Measurements from ENCODE around the gene OMP. TPM values are rescaled to one million over a fixed set of nuclear protein-coding genes. Genes with fewer than 3 reads are reported as not detected.
A peak's percentile ranks its signal among the peaks of the same experiment; 100 is the strongest.

OMP gene, protein sequence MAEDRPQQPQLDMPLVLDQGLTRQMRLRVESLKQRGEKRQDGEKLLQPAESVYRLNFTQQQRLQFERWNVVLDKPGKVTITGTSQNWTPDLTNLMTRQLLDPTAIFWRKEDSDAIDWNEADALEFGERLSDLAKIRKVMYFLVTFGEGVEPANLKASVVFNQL
- total RNA-seq (ENCODE audit: unreplicated experiment): not detected
- long read RNA-seq: 0 reads

- H3K27ac Mint-ChIP-seq (ENCODE audit: unreplicated experiment): no peak within 1 kb of the TSS
- peaks cover 10% of the 10 kb centered on the region for H3K36me3 Mint-ChIP-seq (ENCODE audit: unreplicated experiment)
- no peak within 1 kb of the TSS for H3K4me3 Mint-ChIP-seq (ENCODE audit: unreplicated experiment)
- no peak for DNase-seq
- H3K4me1 Mint-ChIP-seq (ENCODE audit: low read depth, unreplicated experiment): peaks cover 7% of the 10 kb centered on the region
- peaks cover 8% of the 10 kb centered on the region for H3K9me3 Mint-ChIP-seq (ENCODE audit: unreplicated experiment)
- H3K27me3 Mint-ChIP-seq (ENCODE audit: unreplicated experiment): peaks cover 18% of the 10 kb centered on the region
- TF ChIP-seq, protein P1, sequence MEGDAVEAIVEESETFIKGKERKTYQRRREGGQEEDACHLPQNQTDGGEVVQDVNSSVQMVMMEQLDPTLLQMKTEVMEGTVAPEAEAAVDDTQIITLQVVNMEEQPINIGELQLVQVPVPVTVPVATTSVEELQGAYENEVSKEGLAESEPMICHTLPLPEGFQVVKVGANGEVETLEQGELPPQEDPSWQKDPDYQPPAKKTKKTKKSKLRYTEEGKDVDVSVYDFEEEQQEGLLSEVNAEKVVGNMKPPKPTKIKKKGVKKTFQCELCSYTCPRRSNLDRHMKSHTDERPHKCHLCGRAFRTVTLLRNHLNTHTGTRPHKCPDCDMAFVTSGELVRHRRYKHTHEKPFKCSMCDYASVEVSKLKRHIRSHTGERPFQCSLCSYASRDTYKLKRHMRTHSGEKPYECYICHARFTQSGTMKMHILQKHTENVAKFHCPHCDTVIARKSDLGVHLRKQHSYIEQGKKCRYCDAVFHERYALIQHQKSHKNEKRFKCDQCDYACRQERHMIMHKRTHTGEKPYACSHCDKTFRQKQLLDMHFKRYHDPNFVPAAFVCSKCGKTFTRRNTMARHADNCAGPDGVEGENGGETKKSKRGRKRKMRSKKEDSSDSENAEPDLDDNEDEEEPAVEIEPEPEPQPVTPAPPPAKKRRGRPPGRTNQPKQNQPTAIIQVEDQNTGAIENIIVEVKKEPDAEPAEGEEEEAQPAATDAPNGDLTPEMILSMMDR (IDR thresholded peaks at IDR 0.05; ENCODE audit: partially characterized antibody, unreplicated experiment): no peak
These were observed at the start of gene OMP for GRCh38 chr11:77102246-77103210. OMP (plus strand) TSS chr11:77102840; CDS start chr11:77102840, 0 bp downstream.

- TF ChIP-seq, protein P1 (IDR thresholded peaks at IDR 0.05; ENCODE audit: partially characterized antibody, unreplicated experiment): no peak
- peaks cover 2% of the 10 kb centered on the region for H3K9me3 Mint-ChIP-seq (ENCODE audit: unreplicated experiment)
- H3K36me3 Mint-ChIP-seq (ENCODE audit: unreplicated experiment): peaks cover 5% of the 10 kb centered on the region
- peaks cover 4% of the 10 kb centered on the region for H3K4me1 Mint-ChIP-seq (ENCODE audit: low read depth, unreplicated experiment)
- no peak overlapping the region for H3K27ac Mint-ChIP-seq (ENCODE audit: unreplicated experiment)
- no peak for DNase-seq
- H3K27me3 Mint-ChIP-seq (ENCODE audit: unreplicated experiment): no peaks in the 10 kb centered on the region
- H3K4me3 Mint-ChIP-seq (ENCODE audit: unreplicated experiment): no peak overlapping the region
These were observed 49.2 kb upstream of the OMP start for GRCh38 chr11:77053217-77054015.

DNA sequence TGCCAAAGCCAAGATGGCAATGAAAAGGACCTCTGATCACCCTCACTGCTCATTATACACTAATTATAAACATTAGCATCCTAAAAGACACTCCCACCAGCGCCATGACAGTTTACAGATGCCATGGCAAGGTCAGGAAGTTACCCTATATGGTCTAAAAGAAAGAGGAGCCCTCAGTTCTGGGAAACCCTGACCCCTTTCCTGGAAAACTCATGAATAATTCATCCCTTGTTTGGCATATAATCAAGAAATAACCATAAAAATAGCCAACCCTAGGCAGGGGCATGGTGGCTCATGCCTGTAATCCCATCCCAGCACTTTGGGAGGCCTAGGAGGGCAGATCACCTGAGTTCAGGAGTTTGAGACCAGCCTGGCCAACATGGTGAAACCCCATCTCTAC lies 48.6 kb upstream of the OMP start:
- Mint-ChIP-seq H3K27ac (ENCODE audit: unreplicated experiment) (no peak overlapping the region), H3K9me3 (ENCODE audit: unreplicated experiment) (peaks cover 2% of the 10 kb centered on the region), H3K36me3 (ENCODE audit: unreplicated experiment) (peaks cover 5% of the 10 kb centered on the region), H3K4me1 (ENCODE audit: low read depth, unreplicated experiment) (peaks cover 4% of the 10 kb centered on the region), H3K27me3 (ENCODE audit: unreplicated experiment) (no peaks in the 10 kb centered on the region), H3K4me3 (ENCODE audit: unreplicated experiment) (no peak overlapping the region)
- TF ChIP-seq, protein P1 (IDR thresholded peaks at IDR 0.05; ENCODE audit: partially characterized antibody, unreplicated experiment): no peak
- no peak for DNase-seq

DNA sequence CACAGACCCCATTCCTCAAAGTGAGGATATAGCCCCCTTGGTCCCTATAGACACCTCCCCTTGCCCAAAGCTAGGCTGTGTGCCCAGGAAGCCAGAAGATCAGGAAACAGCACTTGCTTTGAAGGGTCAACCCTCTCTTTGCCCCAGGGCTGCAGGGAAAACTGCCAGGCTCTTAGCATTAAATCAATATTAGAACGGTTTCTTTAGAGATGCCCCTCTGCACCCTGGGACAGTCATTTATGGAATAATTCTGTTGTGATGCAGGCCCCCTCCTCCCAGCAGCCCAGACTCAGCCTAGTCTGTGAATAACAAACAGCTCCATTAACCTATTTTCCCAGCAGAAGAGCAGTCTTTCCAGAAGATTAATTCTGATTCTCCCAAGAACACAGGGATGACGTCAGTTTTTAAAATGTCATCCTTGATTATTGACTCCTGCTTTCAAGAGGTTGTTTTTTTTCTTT lies 47.5 kb upstream of the OMP start:
- Mint-ChIP-seq H3K36me3 (ENCODE audit: unreplicated experiment) (peaks cover 5% of the 10 kb centered on the region), H3K4me1 (ENCODE audit: low read depth, unreplicated experiment) (peaks cover 4% of the 10 kb centered on the region), H3K4me3 (ENCODE audit: unreplicated experiment) (peak overlapping the region; percentile 30), H3K9me3 (ENCODE audit: unreplicated experiment) (peaks cover 2% of the 10 kb centered on the region), H3K27ac (ENCODE audit: unreplicated experiment) (no peak overlapping the region), H3K27me3 (ENCODE audit: unreplicated experiment) (peaks cover 2% of the 10 kb centered on the region)
- TF ChIP-seq, protein P1 (IDR thresholded peaks at IDR 0.05; ENCODE audit: partially characterized antibody, unreplicated experiment): no peak
- DNase-seq: no peak
